COLO668 (cell line): ENCODE measurements around the gene EMID1.
A peak's percentile ranks its signal among the peaks of the same experiment; 100 is the strongest.

ENCODE experiments used
- DNase-seq: peaks from one replicate; lab custom pipeline; 2025; ENCODE audit not compliant: unreplicated experiment; lab: John Stamatoyannopoulos, UW

The EMID1 gene

GRCh38 chr22:29259253-29259899 lies 53.7 kb downstream of the EMID1 start:
- DNase-seq, result no peak

- no peak for DNase-seq
These were observed 54.4 kb downstream of the EMID1 start for GRCh38 chr22:29260031-29260560.

DNA sequence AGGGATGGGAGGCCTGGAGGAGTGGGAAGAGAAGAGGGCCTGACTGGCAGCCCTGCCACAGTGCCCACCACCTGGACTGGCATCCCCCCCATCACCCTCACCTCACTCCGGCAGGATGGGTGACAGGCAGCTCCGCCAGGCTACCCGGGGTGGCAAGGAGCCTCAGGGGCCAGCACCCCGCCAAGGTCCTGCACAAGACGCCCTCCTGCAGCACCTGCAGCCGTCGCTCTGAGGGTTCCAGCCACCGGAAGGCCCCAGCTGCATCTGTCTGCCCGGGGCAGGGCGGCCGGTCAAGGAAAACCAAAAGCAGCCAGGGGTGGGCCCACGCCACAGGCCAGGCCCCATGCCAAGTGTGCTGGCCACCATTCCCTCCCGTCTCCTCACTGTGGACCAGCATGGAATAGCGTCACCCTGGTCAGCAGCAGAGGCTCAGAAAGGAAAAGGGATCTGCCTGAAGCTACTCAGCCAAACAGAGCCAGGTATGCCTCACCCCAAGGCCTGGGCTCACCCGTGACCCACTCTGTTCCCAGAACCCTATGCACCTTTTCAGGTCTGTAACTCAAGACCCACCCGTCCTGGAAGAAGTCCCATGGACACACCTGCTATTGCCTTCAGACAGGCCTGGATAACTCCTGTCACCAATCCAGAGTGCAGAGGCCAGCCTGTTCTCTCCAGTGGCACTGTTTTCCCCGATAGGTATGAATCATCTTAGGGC lies 55.1 kb downstream of the EMID1 start:
- DNase-seq, result no peak

DNA sequence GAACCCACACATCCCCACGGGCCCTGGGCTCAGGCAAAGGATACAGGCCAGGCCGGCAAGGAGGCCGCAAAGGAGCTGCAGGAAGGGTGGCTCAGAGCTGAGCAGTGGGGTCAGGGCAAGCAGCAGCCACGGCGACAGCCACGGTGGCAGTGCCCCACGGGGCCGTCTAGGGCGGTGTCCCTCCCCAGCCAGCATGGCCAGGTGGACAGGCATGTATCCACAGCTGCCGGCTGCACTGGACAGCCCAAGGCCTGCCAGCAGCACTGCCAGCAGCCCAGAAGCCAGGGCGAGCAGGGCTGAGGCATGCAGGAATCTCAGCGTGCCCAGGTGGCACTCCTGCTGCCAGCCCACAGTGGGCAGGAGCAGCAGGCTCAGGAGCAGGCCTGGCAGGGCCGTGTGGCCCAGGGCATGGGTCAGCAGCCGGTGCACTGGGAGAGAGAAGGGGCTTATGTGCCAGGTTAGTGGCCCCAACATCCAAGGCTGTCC lies 58.1 kb downstream of the EMID1 start:
- no peak for DNase-seq

DNA sequence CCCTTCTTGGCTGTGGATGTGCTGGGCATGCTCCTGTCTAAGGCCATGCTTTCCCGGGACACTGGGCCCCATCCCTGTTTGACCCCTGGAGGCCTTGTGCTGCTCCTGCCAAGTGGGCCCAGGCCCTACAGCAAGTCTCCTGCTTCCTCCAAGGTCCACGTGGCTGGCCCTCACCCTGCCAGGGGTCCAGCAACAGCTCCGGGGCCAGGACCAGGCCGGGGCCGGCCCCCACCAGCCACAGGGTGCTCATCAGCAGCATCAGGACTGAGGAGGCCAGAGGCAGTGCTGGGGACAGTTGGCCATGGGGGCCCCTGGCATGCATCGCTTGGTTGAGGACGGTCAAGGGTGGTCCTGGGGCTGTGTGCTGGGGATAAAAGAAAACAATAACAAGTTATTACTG lies 59.6 kb downstream of the EMID1 start:
- DNase-seq, result no peak

GRCh38 chr22:29265929-29266328 lies 60.2 kb downstream of the EMID1 start:
- no peak for DNase-seq

- DNase-seq, result no peak
These were observed 61.1 kb downstream of the EMID1 start for GRCh38 chr22:29266564-29267461.

DNA sequence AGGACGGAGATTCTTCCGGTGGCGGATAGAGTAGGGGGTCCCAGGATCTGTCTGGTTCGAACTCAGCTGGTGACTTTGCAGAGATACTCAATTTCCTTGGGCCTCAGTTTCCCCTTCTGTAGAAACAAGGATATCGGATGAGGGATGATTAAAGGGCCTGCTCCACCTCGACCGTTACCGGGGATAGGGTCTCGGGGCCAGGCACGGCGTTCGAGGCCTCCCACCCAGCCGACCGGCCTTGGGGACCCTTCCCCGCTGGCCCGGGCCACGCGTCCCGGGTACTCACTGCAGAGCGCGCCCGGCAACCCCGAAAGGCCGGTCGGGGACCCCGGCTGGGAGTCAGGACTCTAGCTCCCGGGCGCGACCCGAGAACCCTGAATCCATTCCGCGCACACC lies 61.8 kb downstream of the EMID1 start:
- DNase-seq, result no peak

- peak; percentile 95 for DNase-seq
These were observed 62.3 kb downstream of the EMID1 start, which contains the start of the genes EWSR1 and RHBDD3 for GRCh38 chr22:29267858-29268510. Gene EWSR1 (plus strand): TSS chr22:29268268. CDS start chr22:29268337, 69 bp downstream. Gene RHBDD3 (minus strand): TSS chr22:29267981. CDS start chr22:29265626, 2,355 bp downstream.

- DNase-seq, result peak; percentile 61
These were observed 63.0 kb downstream of the EMID1 start for GRCh38 chr22:29268511-29269229.

- peak; percentile 20 for DNase-seq
These were observed 63.5 kb downstream of the EMID1 start for GRCh38 chr22:29269230-29269604.

GRCh38 chr22:29269731-29270474 lies 64.2 kb downstream of the EMID1 start:
- DNase-seq, result no peak

GRCh38 chr22:29270475-29271271 lies 65.0 kb downstream of the EMID1 start:
- no peak for DNase-seq

GRCh38 chr22:29272624-29273023 lies 66.9 kb downstream of the EMID1 start:
- DNase-seq, result no peak

DNA sequence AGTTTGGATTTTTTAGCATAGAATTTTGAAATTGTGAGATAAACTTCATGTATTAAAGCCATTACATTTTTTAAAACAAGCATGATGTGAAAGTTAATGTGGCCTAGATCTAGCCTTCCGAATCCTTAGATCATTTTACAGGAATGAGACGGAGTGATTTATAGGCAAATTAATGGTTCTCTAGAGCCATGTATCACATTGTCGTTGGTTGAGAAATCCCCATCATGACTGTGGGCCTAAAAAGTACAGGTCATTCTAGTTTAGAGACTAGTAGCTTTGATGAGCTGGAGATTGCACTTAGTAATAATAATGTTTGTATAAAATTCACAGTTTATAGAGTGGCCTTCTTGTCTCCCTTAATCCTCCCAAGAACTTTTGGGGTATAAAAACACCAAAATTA lies 69.5 kb downstream of the EMID1 start:
- no peak for DNase-seq

- no peak for DNase-seq
These were observed 70.3 kb downstream of the EMID1 start for GRCh38 chr22:29275819-29276565.

GRCh38 chr22:29277927-29278326 lies 72.2 kb downstream of the EMID1 start:
- no peak for DNase-seq

DNA sequence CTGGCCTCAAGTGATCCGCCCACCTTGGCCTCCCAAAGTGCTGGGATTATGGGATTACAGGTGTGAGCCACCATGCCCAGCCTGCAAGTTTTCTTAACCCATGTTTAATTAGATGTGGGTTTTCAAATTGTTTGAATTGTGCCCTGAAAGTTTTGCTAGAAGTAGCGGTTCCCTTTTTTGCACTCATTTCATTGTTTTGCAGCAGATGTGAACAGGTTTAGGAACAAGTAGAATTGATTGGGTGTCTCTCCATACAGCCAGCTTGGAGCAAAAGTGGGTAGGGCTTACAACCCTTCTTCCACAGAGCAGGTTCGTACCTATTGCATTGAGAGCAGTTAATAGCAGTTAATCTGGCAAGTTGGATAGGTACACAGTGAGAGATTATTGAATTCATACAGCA lies 78.5 kb downstream of the EMID1 start:
- no peak for DNase-seq
